ENCODE measurements around the gene TRPM6. TPM values are rescaled to one million over a fixed set of nuclear protein-coding genes. Genes with fewer than 3 reads are reported as not detected.

Gene TRPM6
- total RNA-seq, 1 experiment from 2014 or later = not detected

DNA sequence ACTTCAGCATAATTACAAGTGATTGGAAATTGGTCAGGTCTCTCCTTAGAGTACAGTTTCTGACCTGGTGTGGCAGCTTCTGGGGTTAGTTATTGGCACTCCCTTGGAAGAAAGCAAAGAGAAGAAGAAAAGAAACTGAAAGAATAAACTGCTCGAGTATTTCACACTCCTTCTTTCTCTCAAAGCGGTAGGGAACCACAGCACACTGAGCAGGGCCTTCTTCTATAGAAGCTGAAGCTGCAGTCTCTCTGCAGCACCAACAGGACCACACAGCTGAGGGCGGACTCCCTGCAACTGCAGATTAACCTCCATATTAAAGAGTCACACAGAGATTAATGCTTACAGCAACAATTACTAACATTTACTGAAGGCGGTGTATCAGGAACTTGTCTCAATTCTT lies 152.0 kb downstream of the TRPM6 start:
- BruUV-seq (replicated peaks) = no TSS peak
- no peak for ATAC-seq
- no peak for DNase-seq
- no peaks in the 10 kb centered on the region for H3F3A ChIP-seq (ENCODE audit: low read length, unreplicated experiment)
- no peak overlapping the region for H3K27ac ChIP-seq (ENCODE audit: low read length)
- no peaks in the 10 kb centered on the region for H3K36me3 ChIP-seq (ENCODE audit: low read depth, low read length)
- H2AFZ ChIP-seq (ENCODE audit: low read length) = no peak overlapping the region
- CTCF ChIA-PET = no interaction called here
- H3K9me3 ChIP-seq (ENCODE audit: low read length) = no peaks in the 10 kb centered on the region
- no peaks in the 10 kb centered on the region for H4K20me1 ChIP-seq (ENCODE audit: low read length)
- no peaks in the 10 kb centered on the region for H3K4me1 ChIP-seq (ENCODE audit: insufficient read depth, low read length)
- POLR2A ChIA-PET (ENCODE audit: unreplicated experiment) = no interaction called here
- no peak overlapping the region for H3K9ac ChIP-seq (ENCODE audit: low read length)
- TF ChIP-seq, protein P1, sequence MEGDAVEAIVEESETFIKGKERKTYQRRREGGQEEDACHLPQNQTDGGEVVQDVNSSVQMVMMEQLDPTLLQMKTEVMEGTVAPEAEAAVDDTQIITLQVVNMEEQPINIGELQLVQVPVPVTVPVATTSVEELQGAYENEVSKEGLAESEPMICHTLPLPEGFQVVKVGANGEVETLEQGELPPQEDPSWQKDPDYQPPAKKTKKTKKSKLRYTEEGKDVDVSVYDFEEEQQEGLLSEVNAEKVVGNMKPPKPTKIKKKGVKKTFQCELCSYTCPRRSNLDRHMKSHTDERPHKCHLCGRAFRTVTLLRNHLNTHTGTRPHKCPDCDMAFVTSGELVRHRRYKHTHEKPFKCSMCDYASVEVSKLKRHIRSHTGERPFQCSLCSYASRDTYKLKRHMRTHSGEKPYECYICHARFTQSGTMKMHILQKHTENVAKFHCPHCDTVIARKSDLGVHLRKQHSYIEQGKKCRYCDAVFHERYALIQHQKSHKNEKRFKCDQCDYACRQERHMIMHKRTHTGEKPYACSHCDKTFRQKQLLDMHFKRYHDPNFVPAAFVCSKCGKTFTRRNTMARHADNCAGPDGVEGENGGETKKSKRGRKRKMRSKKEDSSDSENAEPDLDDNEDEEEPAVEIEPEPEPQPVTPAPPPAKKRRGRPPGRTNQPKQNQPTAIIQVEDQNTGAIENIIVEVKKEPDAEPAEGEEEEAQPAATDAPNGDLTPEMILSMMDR (conservative IDR thresholded peaks at IDR 0.05; ENCODE audit: low read depth, low read length) = no peak
- TF ChIP-seq EZH2 (IDR thresholded peaks at IDR 0.05; ENCODE audit: low read length, unreplicated experiment) (no peak), EZH2phosphoT487 (IDR thresholded peaks at IDR 0.05; ENCODE audit: borderline replicate concordance, low read length) (no peak)
- H3K9me2 ChIP-seq (replicated peaks; ENCODE audit: low read length) = no peaks in the 10 kb centered on the region
- intact Hi-C loops (cut with micrococcal nuclease) = no loop called here
- H3K27me3 ChIP-seq (ENCODE audit: low read length) = 0 out of 2 replicates have a peak, but pooled peaks cover 12% of the 10 kb centered on the region
- no peak overlapping the region for H3K4me2 ChIP-seq (ENCODE audit: low read length)
- H3K79me2 ChIP-seq (ENCODE audit: low read length) = no peaks in the 10 kb centered on the region
- no peak overlapping the region for H3K4me3 ChIP-seq (ENCODE audit: low read length)

DNA sequence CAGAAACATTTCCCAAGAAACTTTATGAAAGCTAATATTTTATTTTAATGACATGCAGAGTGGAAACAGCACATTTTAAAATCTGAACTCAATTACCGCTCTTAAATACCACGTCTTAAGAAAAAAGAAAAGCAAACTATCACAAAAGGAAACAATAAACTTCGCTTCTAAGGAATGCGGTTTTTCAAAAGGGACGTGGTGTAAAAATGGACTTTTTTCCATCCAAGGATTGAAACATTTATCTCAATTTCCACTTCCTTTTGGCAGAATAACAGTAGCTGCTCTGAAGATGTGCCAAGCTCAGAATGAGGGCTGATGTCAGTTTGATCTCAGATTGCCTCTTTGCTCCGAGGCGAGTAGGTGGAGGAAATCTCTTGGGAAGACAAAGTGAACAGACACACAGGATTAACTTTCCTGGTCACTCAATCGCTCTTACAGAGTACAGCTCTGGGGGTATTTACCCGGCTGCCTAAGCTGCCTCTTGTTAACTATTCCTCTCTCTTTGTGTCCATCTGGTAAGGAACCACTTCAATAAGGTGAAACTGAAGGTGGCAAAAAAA lies 158.5 kb downstream of the TRPM6 start:
- no peak for DNase-seq
- Histone ChIP-seq H3K36me3 (ENCODE audit: low read depth, low read length) (no peaks in the 10 kb centered on the region), H2AFZ (ENCODE audit: low read length) (no peak overlapping the region), H4K20me1 (ENCODE audit: low read length) (no peaks in the 10 kb centered on the region), H3F3A (ENCODE audit: low read length, unreplicated experiment) (no peaks in the 10 kb centered on the region), H3K79me2 (ENCODE audit: low read length) (no peaks in the 10 kb centered on the region), H3K27me3 (ENCODE audit: low read length) (peaks cover 25% of the 10 kb centered on the region), H3K4me3 (ENCODE audit: low read length) (no peak overlapping the region), H3K27ac (ENCODE audit: low read length) (no peak overlapping the region), H3K9ac (ENCODE audit: low read length) (no peak overlapping the region), H3K9me3 (ENCODE audit: low read length) (no peaks in the 10 kb centered on the region), H3K4me2 (ENCODE audit: low read length) (no peak overlapping the region), H3K9me2 (replicated peaks; ENCODE audit: low read length) (no peaks in the 10 kb centered on the region), H3K4me1 (ENCODE audit: insufficient read depth, low read length) (no peaks in the 10 kb centered on the region)
- ChIA-PET CTCF (no interaction called here), POLR2A (ENCODE audit: unreplicated experiment) (no interaction called here)
- no TSS peak for BruUV-seq (replicated peaks)
- ATAC-seq = no peak
- intact Hi-C loops (cut with micrococcal nuclease) = no loop called here
- TF ChIP-seq, protein P1 (conservative IDR thresholded peaks at IDR 0.05; ENCODE audit: low read depth, low read length) = no peak
- no peak for TF ChIP-seq EZH2phosphoT487 (IDR thresholded peaks at IDR 0.05; ENCODE audit: borderline replicate concordance, low read length)
- TF ChIP-seq EZH2 (IDR thresholded peaks at IDR 0.05; ENCODE audit: low read length, unreplicated experiment) = no peak

DNA sequence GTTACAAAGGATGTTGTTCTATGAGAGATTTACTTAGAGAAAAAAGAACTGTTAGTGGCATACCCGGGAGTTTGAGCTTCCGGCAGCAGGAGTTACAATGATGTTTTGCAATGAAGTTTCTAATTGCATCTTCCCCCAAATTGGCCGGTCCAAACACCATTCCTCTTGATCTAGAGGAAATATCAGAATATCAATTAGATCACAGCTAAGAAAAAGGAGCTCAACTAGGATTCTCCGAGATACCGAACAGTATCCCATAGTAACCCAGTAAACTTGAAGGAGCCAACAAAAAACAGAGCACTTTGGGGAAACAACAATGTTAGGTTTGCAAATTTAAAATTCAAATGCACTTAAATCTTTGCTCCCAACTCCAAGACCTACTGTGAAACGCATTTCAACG lies 159.5 kb downstream of the TRPM6 start:
- H3K9me3 ChIP-seq (ENCODE audit: low read length) = no peaks in the 10 kb centered on the region
- POLR2A ChIA-PET (ENCODE audit: unreplicated experiment) = no interaction called here
- ATAC-seq = no peak
- H3F3A ChIP-seq (ENCODE audit: low read length, unreplicated experiment) = no peaks in the 10 kb centered on the region
- H3K9ac ChIP-seq (ENCODE audit: low read length) = no peak overlapping the region
- DNase-seq = no peak
- H3K36me3 ChIP-seq (ENCODE audit: low read depth, low read length) = no peaks in the 10 kb centered on the region
- no peak overlapping the region for H3K4me3 ChIP-seq (ENCODE audit: low read length)
- no peaks in the 10 kb centered on the region for H3K79me2 ChIP-seq (ENCODE audit: low read length)
- no peaks in the 10 kb centered on the region for H3K4me1 ChIP-seq (ENCODE audit: insufficient read depth, low read length)
- intact Hi-C loops (cut with micrococcal nuclease) = no loop called here
- H3K9me2 ChIP-seq (replicated peaks; ENCODE audit: low read length) = no peaks in the 10 kb centered on the region
- TF ChIP-seq EZH2 (IDR thresholded peaks at IDR 0.05; ENCODE audit: low read length, unreplicated experiment) (no peak), EZH2phosphoT487 (IDR thresholded peaks at IDR 0.05; ENCODE audit: borderline replicate concordance, low read length) (no peak)
- TF ChIP-seq, protein P1 (conservative IDR thresholded peaks at IDR 0.05; ENCODE audit: low read depth, low read length) = no peak
- H3K4me2 ChIP-seq (ENCODE audit: low read length) = no peak overlapping the region
- CTCF ChIA-PET = no interaction called here
- peaks cover 25% of the 10 kb centered on the region for H3K27me3 ChIP-seq (ENCODE audit: low read length)
- no peaks in the 10 kb centered on the region for H4K20me1 ChIP-seq (ENCODE audit: low read length)
- H3K27ac ChIP-seq (ENCODE audit: low read length) = no peak overlapping the region
- H2AFZ ChIP-seq (ENCODE audit: low read length) = no peak overlapping the region
- BruUV-seq (replicated peaks) = no TSS peak

Measured in PC-3 (cell line).